ENCODE data around the gene DAB2IP.
"Not testable (repeated sequence)": the region's sequence is repeated elsewhere in the genome, so short reads cannot be mapped to it uniquely, and the experiment has no call there.

Gene DAB2IP

GRCh38 chr9:121778252-121779225, 127.1 kb downstream of the DAB2IP start:
- no peak for DNase-seq (ENCODE audit: low spot score)

- no peak for DNase-seq (ENCODE audit: low spot score)
These were observed 128.1 kb downstream of the DAB2IP start for GRCh38 chr9:121779381-121780117.

GRCh38 chr9:121780177-121781040, 129.0 kb downstream of the DAB2IP start:
- no peak for DNase-seq (ENCODE audit: low spot score)

DNA sequence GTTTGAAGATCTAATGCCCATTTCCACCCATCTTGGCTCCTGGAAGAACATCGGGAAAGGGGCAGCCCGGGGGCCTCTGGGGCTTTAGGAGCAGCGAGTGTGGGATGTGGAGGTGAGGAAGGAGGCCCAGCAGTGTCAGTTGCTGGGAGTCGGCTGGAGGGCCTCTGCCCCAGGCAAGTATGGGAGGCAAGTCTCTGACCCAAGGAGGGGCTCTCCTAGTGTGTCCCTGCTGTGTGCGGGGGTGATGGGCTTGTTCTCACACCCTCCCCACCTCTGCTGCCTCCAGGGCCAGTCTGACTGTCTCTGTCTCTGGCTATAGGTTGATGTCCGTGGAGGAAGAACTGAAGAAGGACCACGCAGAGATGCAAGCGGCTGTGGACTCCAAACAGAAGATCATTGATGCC, 129.7 kb downstream of the DAB2IP start:
- DNase-seq (ENCODE audit: low spot score), result no peak

- DNase-seq (ENCODE audit: low spot score), result no peak
These were observed 130.4 kb downstream of the DAB2IP start for GRCh38 chr9:121781701-121782464.

GRCh38 chr9:121782514-121783110, 131.2 kb downstream of the DAB2IP start:
- no peak for DNase-seq (ENCODE audit: low spot score)

GRCh38 chr9:121783111-121783510, 131.7 kb downstream of the DAB2IP start:
- DNase-seq (ENCODE audit: low spot score), result no peak

DNA sequence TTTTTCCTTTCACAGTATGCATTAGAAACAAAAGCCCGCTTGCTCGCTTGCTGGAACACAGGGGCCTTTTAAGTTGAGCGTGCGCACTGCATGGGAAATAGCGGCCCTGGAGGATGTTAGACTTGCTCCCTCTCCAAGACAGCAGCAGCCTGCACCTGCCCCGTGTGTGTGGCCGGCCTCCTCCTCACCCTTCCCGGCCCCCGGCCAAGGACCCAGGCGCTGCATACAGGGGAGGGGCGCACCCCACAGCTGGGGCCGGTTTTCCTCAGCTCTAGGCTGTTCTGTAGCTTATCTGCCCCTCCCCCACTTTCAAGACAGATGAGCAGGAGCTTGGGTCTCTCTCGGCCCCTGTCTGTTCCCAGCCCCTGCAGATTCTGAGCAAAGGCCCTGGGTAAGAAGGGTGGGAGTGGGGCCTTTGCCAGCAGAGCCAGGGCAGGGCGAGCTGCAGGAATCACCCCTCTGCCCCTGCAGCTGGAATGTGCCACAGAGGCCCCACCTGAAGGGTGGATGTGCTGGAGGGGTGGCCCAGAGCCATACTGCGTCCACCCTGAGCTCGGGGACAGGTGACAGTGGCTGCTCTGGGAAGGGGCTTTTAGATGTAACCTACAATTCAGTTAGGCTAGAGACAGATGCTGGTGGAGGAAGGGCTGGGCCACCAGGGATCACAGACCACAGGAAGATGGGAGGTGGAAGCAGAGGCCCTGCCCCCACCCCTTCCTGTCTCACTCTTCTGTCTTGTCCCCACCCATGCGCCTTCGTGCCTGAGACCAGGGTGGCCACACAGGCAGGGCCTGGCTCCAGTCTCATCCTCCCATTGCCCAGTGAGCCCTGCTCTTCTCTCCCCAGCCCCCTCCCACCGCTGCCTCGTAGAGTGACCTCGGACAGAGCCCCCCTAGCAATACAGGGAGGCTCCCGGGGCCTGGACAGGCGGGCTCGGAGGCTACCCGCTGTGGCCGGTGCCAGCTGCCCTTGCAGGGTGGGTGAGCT, 132.4 kb downstream of the DAB2IP start:
- no peak for DNase-seq (ENCODE audit: low spot score)

GRCh38 chr9:121784731-121785411, 133.4 kb downstream of the DAB2IP start:
- no peak for DNase-seq (ENCODE audit: low spot score)

GRCh38 chr9:121785673-121786542, 134.5 kb downstream of the DAB2IP start:
- no peak for DNase-seq (ENCODE audit: low spot score)

DNA sequence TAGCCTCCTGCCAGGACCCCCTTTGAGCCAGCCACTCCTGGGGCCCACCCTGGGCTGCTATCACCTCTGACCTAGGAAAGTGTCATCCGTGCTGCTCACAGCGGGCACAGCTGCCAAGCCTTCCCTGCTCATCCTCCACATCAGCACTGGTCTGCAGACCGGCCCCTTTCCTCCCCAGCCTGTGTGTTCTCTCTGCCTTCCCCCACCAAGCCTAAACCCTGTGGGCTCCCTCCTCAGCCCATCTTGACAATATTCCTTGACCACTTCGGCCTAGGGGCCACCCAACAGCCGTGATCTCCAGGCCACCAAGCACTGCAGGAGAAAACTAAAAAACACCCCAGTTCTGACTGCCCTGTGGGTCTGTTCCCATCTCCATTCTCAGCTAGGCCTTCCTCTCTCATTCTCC, 135.1 kb downstream of the DAB2IP start:
- DNase-seq (ENCODE audit: low spot score), result no peak

DNA sequence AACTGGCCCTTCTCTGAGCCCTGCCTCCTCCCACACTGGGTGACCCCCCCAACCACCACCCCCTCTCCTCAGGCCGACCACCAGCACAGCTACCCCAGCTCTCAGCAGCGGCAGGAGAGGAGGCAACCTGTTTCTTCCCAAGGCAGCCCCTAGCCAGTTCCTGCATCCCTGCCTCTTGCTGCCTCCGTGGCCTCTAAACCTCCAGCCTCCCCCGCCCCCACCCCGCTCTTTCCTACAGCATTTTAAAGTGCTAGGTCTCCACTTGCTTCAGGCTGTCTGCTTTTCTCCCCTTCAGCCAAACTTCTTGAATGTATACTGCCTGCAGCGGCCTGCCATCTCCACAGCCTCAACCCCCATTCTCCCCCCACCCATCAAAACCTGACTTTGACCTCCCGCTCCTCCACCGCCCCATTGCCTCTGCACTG, 135.6 kb downstream of the DAB2IP start:
- no peak for DNase-seq (ENCODE audit: low spot score)

DNA sequence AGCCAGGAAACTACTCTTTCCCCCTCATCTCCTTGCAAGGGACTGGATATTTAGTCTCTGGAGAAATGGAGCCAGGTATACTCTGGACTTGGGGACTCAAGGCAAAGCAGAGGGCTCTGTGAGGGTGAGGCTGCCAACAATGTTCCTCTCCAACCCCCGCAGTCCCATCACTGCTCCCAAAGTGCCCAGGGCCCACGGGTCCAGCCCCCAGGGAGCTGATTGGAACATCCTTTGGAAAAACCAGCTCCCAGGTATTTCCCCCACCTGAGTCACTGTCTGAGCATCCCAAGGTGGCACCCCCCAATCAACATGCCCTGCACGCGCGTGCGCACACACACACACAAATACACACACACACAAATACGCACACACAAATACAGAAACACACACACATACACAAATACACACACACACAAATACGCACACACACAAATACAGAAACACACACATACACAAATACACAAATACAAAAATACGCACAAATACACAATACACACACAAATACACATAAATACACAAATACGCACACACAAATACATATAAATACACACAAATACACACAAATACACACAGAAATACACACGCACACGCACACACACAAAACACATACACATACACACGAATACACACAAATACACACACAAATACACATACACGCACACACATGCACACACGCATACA, 137.4 kb downstream of the DAB2IP start:
- no peak for DNase-seq (ENCODE audit: low spot score)

GRCh38 chr9:121790841-121791240, 139.4 kb downstream of the DAB2IP start:
- DNase-seq (ENCODE audit: low spot score), result no peak

DNA sequence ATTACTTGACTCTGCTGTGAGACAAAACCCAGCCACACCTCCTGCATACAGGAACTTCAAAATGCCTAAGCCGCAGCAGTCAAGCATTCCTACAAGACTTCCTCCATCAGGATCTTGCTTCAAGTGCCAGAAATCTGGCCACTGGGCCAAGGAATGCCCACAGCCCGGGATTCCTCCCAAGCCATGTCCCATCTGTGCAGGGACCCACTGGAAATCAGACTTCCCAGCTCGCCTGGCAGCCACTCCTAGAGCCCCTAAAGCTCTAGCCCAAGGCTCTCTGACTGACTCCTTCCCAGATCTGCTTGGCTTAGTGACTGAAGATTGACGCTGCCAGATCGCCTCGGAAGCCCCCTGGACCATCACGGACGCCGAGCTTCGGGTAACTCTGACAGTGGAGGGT, 141.0 kb downstream of the DAB2IP start:
- not testable (repeated sequence) for DNase-seq (ENCODE audit: low spot score)

DNA sequence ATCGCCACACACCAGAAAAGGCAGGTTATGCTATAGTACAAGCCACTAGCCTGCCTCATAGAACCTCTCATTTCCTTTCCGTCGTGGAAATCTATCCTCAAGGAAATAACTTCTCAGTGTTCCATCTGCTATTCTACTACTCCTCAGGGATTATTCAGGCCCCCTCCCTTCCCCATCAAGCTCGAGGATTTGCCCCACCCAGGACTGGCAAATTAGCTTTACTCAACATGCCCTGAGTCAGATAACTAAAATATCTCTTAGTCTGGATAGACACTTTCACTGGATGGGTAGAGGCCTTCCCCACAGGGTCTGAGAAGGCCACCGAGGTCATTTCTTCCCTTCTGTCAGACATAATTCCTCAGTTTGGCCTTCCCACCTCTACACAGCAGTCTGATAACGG, 142.9 kb downstream of the DAB2IP start:
- DNase-seq (ENCODE audit: low spot score), result not testable (repeated sequence)

DNA sequence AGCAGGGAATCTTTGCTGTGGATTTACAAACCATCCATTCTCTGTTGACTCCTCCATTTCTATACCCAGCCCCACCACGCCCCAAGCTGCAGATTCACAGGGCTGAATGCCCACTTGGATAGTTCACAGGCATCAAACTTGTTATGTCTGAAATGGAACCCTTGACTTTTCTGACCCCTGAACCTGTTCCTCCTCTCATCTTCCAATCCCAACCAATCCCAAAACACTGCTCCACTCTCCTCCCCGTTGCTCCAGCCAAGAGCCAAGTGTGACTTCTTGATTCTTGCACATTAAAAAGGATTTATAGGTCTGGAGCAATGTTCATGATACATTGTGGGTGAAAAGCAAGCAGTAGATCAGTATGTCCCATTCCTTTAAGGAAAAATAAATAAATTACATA, 145.6 kb downstream of the DAB2IP start:
- no peak for DNase-seq (ENCODE audit: low spot score)

Data from D341Med (cell line).